ENCODE data around the gene ERICH3. TPM values are rescaled to one million over a fixed set of nuclear protein-coding genes. Genes with fewer than 3 reads are reported as not detected.

The ERICH3 gene
- polyA plus RNA-seq, 1 experiment: not detected

GRCh38 chr1:74570797-74571492, 102.6 kb downstream of the ERICH3 start:
- no peak for DNase-seq (ENCODE audit: low read depth, low spot score)
- CTCF ChIA-PET: no interaction called here
- TF ChIP-seq CTCF (IDR thresholded peaks at IDR 0.05; ENCODE audit: low read depth, low read length): no peak
- Histone ChIP-seq H3K9me3 (ENCODE audit: control insufficient read depth, insufficient read depth, low read length) (no peaks in the 10 kb centered on the region), H3K27ac (ENCODE audit: low read depth, low read length) (no peak overlapping the region), H3K4me3 (ENCODE audit: low read depth, low read length) (no peak overlapping the region), H3K27me3 (ENCODE audit: control insufficient read depth, insufficient read depth, low read length) (peaks cover 3% of the 10 kb centered on the region)
- POLR2A ChIA-PET: no interaction called here

GRCh38 chr1:74549932-74550331, 123.7 kb downstream of the ERICH3 start:
- peaks cover under 1% of the 10 kb centered on the region for H3K27me3 ChIP-seq (ENCODE audit: control insufficient read depth, insufficient read depth, low read length)
- TF ChIP-seq CTCF (IDR thresholded peaks at IDR 0.05; ENCODE audit: low read depth, low read length): no peak
- no peak for DNase-seq (ENCODE audit: low read depth, low spot score)
- ChIA-PET POLR2A (no interaction called here), CTCF (no interaction called here)
- H3K27ac ChIP-seq (ENCODE audit: low read depth, low read length): no peak overlapping the region
- H3K9me3 ChIP-seq (ENCODE audit: control insufficient read depth, insufficient read depth, low read length): no peaks in the 10 kb centered on the region
- no peak overlapping the region for H3K4me3 ChIP-seq (ENCODE audit: low read depth, low read length)

GRCh38 chr1:74548961-74549750, 124.4 kb downstream of the ERICH3 start:
- H3K4me3 ChIP-seq (ENCODE audit: low read depth, low read length): no peak overlapping the region
- DNase-seq (ENCODE audit: low read depth, low spot score): no peak
- POLR2A ChIA-PET: no interaction called here
- CTCF ChIA-PET: no interaction called here
- H3K27ac ChIP-seq (ENCODE audit: low read depth, low read length): no peak overlapping the region
- no peaks in the 10 kb centered on the region for H3K9me3 ChIP-seq (ENCODE audit: control insufficient read depth, insufficient read depth, low read length)
- peaks cover 2% of the 10 kb centered on the region for H3K27me3 ChIP-seq (ENCODE audit: control insufficient read depth, insufficient read depth, low read length)
- no peak for TF ChIP-seq CTCF (IDR thresholded peaks at IDR 0.05; ENCODE audit: low read depth, low read length)

GRCh38 chr1:74545821-74546220, 127.8 kb downstream of the ERICH3 start:
- H3K27ac ChIP-seq (ENCODE audit: low read depth, low read length): no peak overlapping the region
- ChIA-PET POLR2A (no interaction called here), CTCF (no interaction called here)
- no peak for TF ChIP-seq CTCF (IDR thresholded peaks at IDR 0.05; ENCODE audit: low read depth, low read length)
- DNase-seq (ENCODE audit: low read depth, low spot score): no peak
- no peak overlapping the region for H3K4me3 ChIP-seq (ENCODE audit: low read depth, low read length)
- peaks cover 2% of the 10 kb centered on the region for H3K27me3 ChIP-seq (ENCODE audit: control insufficient read depth, insufficient read depth, low read length)
- no peaks in the 10 kb centered on the region for H3K9me3 ChIP-seq (ENCODE audit: control insufficient read depth, insufficient read depth, low read length)

GRCh38 chr1:74534241-74534640, 139.4 kb downstream of the ERICH3 start:
- POLR2A ChIA-PET: no interaction called here
- H3K4me3 ChIP-seq (ENCODE audit: low read depth, low read length): no peak overlapping the region
- no peak overlapping the region for H3K27ac ChIP-seq (ENCODE audit: low read depth, low read length)
- H3K27me3 ChIP-seq (ENCODE audit: control insufficient read depth, insufficient read depth, low read length): no peaks in the 10 kb centered on the region
- CTCF ChIA-PET: no interaction called here
- H3K9me3 ChIP-seq (ENCODE audit: control insufficient read depth, insufficient read depth, low read length): no peaks in the 10 kb centered on the region
- TF ChIP-seq CTCF (IDR thresholded peaks at IDR 0.05; ENCODE audit: low read depth, low read length): no peak
- DNase-seq (ENCODE audit: low read depth, low spot score): no peak

All from AG04450 (cell line).